KMS-11 (cell line): ENCODE data around the gene RIN3.

Source experiments
- H2AFZ ChIP-seq: fragments of 200-600 bp; sonication (generic); 2 replicates; pipeline ENCODE4 v1.6.1; 2016; ENCODE audit warnings: antibody characterized with exemption, mixed run types, low read depth
- H3K27ac ChIP-seq: fragments of 200-600 bp; sonication (generic); 2 replicates; pipeline ENCODE4 v1.6.1; 2016; ENCODE audit warnings: mild to moderate bottlenecking, mixed run types
- H3K27me3 ChIP-seq: fragments of 200-600 bp; sonication (generic); 2 replicates; pipeline ENCODE4 v1.6.1; 2017; ENCODE audit warnings: mild to moderate bottlenecking, low read depth, mixed run types, moderate library complexity; ENCODE audit not compliant: insufficient read depth
- H3K36me3 ChIP-seq: fragments of 200-600 bp; sonication (generic); 2 replicates; pipeline ENCODE4 v1.6.1; 2017; ENCODE audit warnings: mild to moderate bottlenecking, mixed run types; ENCODE audit not compliant: insufficient read depth
- H3K4me1 ChIP-seq: fragments of 200-600 bp; sonication (generic); 2 replicates; pipeline ENCODE4 v1.6.1; 2016; ENCODE audit warnings: mild to moderate bottlenecking, low read depth, mixed run types; ENCODE audit not compliant: poor library complexity, severe bottlenecking
- H3K4me2 ChIP-seq: fragments of 200-600 bp; sonication (generic); 2 replicates; pipeline ENCODE4 v1.7.0; 2016; ENCODE audit warnings: mild to moderate bottlenecking, mixed run types
- H3K4me3 ChIP-seq: fragments of 200-600 bp; sonication (generic); IDR thresholded peaks from 2 replicates; pipeline ENCODE4 v1.6.1; 2017; ENCODE audit warnings: low read depth, low read length, mixed read lengths; ENCODE audit not compliant: insufficient read depth
- H3K79me2 ChIP-seq: fragments of 200-600 bp; sonication (generic); 2 replicates; pipeline ENCODE4 v1.6.1; 2016; ENCODE audit warnings: low read depth, mixed run types; ENCODE audit not compliant: insufficient read depth
- H3K9ac ChIP-seq: fragments of 200-600 bp; sonication (generic); 2 replicates; pipeline ENCODE4 v1.6.1; 2016; ENCODE audit warnings: mild to moderate bottlenecking, mixed run types
- H4K20me1 ChIP-seq: fragments of 200-600 bp; sonication (generic); 2 replicates; pipeline ENCODE4 v1.6.1; 2016; ENCODE audit warnings: mild to moderate bottlenecking, mixed run types; ENCODE audit not compliant: insufficient read depth
- CTCF ChIP-seq: fragments of 200-600 bp; sonication (generic); conservative IDR thresholded peaks from 2 replicates; pipeline ENCODE4 v1.6.1; 2017; ENCODE audit warnings: low read depth, mild to moderate bottlenecking, antibody characterized with exemption, low read length, moderate library complexity, mixed read lengths

The RIN3 gene

GRCh38 chr14:92698393-92698792 lies 184.8 kb downstream of the RIN3 start:
- Histone ChIP-seq H3K4me1 (peaks cover 2% of the 10 kb centered on the region), H3K4me2 (no peak overlapping the region), H3K27me3 (no peaks in the 10 kb centered on the region), H3K79me2 (no peaks in the 10 kb centered on the region), H3K27ac (no peak overlapping the region), H3K9ac (no peak overlapping the region), H3K4me3 (no peak overlapping the region), H2AFZ (no peak overlapping the region), H3K36me3 (no peaks in the 10 kb centered on the region), H4K20me1 (no peaks in the 10 kb centered on the region)
- TF ChIP-seq CTCF, result no peak

- Histone ChIP-seq H3K4me2 (no peak overlapping the region), H3K79me2 (no peaks in the 10 kb centered on the region), H3K4me3 (no peak overlapping the region), H3K27me3 (no peaks in the 10 kb centered on the region), H3K9ac (no peak overlapping the region), H3K27ac (no peak overlapping the region), H4K20me1 (no peaks in the 10 kb centered on the region), H2AFZ (no peak overlapping the region), H3K4me1 (no peaks in the 10 kb centered on the region), H3K36me3 (no peaks in the 10 kb centered on the region)
- TF ChIP-seq CTCF, result no peak
Measured at GRCh38 chr14:92701826-92702225, 188.2 kb downstream of the RIN3 start.

GRCh38 chr14:92702441-92702918 lies 188.9 kb downstream of the RIN3 start:
- H3K4me3 ChIP-seq, result no peak overlapping the region
- H3K79me2 ChIP-seq, result no peaks in the 10 kb centered on the region
- no peaks in the 10 kb centered on the region for H3K4me1 ChIP-seq
- H4K20me1 ChIP-seq, result no peaks in the 10 kb centered on the region
- H2AFZ ChIP-seq, result no peak overlapping the region
- H3K27me3 ChIP-seq, result no peaks in the 10 kb centered on the region
- no peak overlapping the region for H3K4me2 ChIP-seq
- no peak overlapping the region for H3K27ac ChIP-seq
- no peak for TF ChIP-seq CTCF
- no peaks in the 10 kb centered on the region for H3K36me3 ChIP-seq
- H3K9ac ChIP-seq, result no peak overlapping the region

GRCh38 chr14:92703516-92703915 lies 189.9 kb downstream of the RIN3 start:
- Histone ChIP-seq H3K4me2 (no peak overlapping the region), H3K4me3 (no peak overlapping the region), H3K79me2 (no peaks in the 10 kb centered on the region), H3K36me3 (no peaks in the 10 kb centered on the region), H3K27ac (no peak overlapping the region), H3K27me3 (no peaks in the 10 kb centered on the region), H4K20me1 (no peaks in the 10 kb centered on the region), H3K9ac (no peak overlapping the region), H2AFZ (no peak overlapping the region), H3K4me1 (no peaks in the 10 kb centered on the region)
- TF ChIP-seq CTCF, result no peak
